Measurements from ENCODE around the gene JKAMP.

The JKAMP gene

GRCh38 chr14:59451849-59452248, 32.5 kb upstream of the JKAMP start:
- no peak for TF ChIP-seq CTCF (conservative IDR thresholded peaks at IDR 0.05; ENCODE audit: low read depth, low read length)
- no peak overlapping the region for H3K4me3 ChIP-seq (ENCODE audit: low read depth, low read length)
- DNase-seq (ENCODE audit: low read depth) = no peak

DNA sequence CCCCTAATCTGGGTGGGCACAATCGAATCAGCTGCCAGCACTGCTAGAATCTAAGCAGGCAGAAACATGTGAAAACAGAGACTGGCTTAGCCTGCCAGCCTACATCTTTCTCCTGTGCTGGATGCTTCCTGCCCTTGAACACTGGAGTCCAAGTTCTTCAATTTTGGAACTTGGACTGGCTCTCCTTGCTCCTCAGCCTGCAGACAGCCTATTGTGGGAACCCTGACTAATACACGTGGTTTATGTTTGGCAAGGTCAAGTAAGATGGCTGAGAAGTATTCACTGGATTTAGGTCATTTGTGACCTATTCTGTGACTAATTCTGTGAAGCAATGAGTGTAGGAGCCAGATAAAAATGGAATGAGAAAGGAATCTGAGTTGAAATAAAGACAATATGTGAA, 30.2 kb upstream of the JKAMP start:
- no peak for TF ChIP-seq CTCF (conservative IDR thresholded peaks at IDR 0.05; ENCODE audit: low read depth, low read length)
- no peak overlapping the region for H3K4me3 ChIP-seq (ENCODE audit: low read depth, low read length)
- peak; percentile 93 for DNase-seq (ENCODE audit: low read depth)

DNA sequence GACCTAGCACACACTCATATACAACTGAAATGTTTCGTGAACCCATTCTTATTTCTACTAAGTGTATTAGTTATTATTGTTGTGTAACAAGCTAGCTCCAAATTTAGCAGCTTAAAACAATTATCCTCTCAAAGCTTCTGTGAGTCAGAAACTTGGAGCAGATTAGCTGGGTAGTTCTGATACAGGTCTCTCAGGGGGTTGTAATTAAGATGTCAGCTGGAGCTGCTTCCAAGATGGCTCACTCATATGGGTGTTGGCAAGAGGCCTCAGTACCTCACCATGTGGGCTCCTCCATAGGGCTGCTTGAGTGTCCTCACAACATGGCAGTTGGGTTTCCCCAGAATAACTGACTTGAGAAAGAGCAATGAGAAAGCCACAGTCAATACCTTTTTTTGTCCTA, 28.9 kb upstream of the JKAMP start:
- H3K4me3 ChIP-seq (ENCODE audit: low read depth, low read length) = no peak overlapping the region
- TF ChIP-seq CTCF (conservative IDR thresholded peaks at IDR 0.05; ENCODE audit: low read depth, low read length) = no peak
- DNase-seq (ENCODE audit: low read depth) = no peak

- no peak for TF ChIP-seq CTCF (conservative IDR thresholded peaks at IDR 0.05; ENCODE audit: low read depth, low read length)
- DNase-seq (ENCODE audit: low read depth) = no peak
- no peak overlapping the region for H3K4me3 ChIP-seq (ENCODE audit: low read depth, low read length)
These were observed 25.8 kb upstream of the JKAMP start for GRCh38 chr14:59458486-59458885.

- TF ChIP-seq CTCF (conservative IDR thresholded peaks at IDR 0.05; ENCODE audit: low read depth, low read length) = no peak
- H3K4me3 ChIP-seq (ENCODE audit: low read depth, low read length) = no peak overlapping the region
- DNase-seq (ENCODE audit: low read depth) = no peak
These were observed 23.9 kb upstream of the JKAMP start for GRCh38 chr14:59460378-59460777.

DNA sequence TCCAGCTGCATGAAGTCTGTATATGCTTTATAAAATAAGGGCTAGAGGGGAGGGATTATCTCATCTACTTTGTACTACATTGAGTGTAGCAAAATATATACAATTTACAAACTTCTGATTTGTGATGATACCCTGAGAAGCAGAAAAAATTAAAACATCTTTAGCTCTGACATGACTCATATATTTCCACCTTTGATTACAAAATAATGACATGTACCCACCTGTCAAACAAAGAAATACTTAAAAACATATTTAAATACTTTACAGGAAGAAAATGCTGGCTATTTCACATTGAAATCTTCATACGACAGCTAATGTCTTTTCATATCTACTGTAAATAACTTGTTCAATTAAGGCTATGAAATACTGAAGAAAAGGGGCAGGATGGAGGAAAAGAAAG, 22.4 kb upstream of the JKAMP start:
- H3K4me3 ChIP-seq (ENCODE audit: low read depth, low read length) = no peak overlapping the region
- no peak for TF ChIP-seq CTCF (conservative IDR thresholded peaks at IDR 0.05; ENCODE audit: low read depth, low read length)
- no peak for DNase-seq (ENCODE audit: low read depth)

DNA sequence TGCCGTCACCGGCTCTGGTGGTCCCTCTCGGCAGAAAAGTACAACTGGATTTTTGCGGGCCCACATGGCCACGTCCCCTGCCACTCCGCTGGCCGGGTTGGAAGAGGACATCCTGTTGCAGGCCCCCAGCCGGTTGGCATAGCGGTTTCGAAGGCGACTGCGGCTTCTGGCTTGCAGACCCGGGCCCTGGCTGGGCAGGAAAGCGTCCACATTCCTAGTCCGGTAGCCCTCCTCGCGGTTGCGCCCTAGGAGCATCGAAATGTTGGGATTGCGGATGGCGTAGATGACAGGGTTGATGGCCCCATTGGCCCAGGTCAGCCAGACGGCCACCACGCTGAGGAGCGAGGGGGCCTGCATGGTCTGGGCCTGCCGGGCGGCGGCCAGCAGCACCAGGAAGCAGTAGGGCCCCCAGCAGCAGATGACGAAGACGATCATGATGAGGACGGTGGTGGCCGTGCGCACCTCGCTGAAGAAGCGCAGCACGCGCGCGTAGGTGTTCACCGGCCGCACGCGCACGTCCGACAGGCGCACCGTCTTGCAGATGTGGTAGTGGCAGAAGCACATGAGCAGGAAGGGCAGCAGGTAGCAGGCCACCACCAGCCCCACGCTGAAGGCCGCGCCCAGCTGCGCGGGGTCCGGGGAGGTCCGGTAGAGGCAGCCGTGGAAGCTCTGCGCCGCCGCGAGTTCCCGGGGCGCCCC, 20.4 kb upstream of the JKAMP start:
- DNase-seq (ENCODE audit: low read depth) = no peak
- peak overlapping the region; percentile 66 for H3K4me3 ChIP-seq (ENCODE audit: low read depth, low read length)
- TF ChIP-seq CTCF (conservative IDR thresholded peaks at IDR 0.05; ENCODE audit: low read depth, low read length) = no peak

Measured in choroid plexus epithelial cell (primary cell).